ENCODE measurements around the gene ELOVL5. TPM values are rescaled to one million over a fixed set of nuclear protein-coding genes. Genes with fewer than 3 reads are reported as not detected.

ELOVL5 gene
- total RNA-seq, 1 experiment from 2014 or later = 71.7 TPM

- H3K4me3 ChIP-seq = no peak overlapping the region
- no peak overlapping the region for H3K27ac ChIP-seq
- no peaks in the 10 kb centered on the region for H3K9me3 ChIP-seq (replicated peaks)
- no peak for DNase-seq
- no peaks in the 10 kb centered on the region; the same call in 1 of the 2 replicates for H3K36me3 ChIP-seq
- peaks cover 2% of the 10 kb centered on the region; the same call in 1 of the 2 replicates for H3K4me1 ChIP-seq
- no peaks in the 10 kb centered on the region for H3K27me3 ChIP-seq
These were observed 54.1 kb downstream of the ELOVL5 start for GRCh38 chr6:53294611-53295010.

GRCh38 chr6:53294095-53294494, 54.7 kb downstream of the ELOVL5 start:
- Histone ChIP-seq H3K27me3 (no peaks in the 10 kb centered on the region), H3K4me3 (no peak overlapping the region), H3K4me1 (no peaks in the 10 kb centered on the region), H3K27ac (no peak overlapping the region), H3K36me3 (no peaks in the 10 kb centered on the region; the same call in 1 of the 2 replicates), H3K9me3 (replicated peaks) (no peaks in the 10 kb centered on the region)
- DNase-seq = peak; percentile 31 to 57

GRCh38 chr6:53293691-53294090, 55.1 kb downstream of the ELOVL5 start:
- Histone ChIP-seq H3K27me3 (no peaks in the 10 kb centered on the region), H3K27ac (no peak overlapping the region), H3K4me1 (no peaks in the 10 kb centered on the region), H3K4me3 (no peak overlapping the region), H3K36me3 (no peaks in the 10 kb centered on the region; the same call in 1 of the 2 replicates), H3K9me3 (replicated peaks) (no peaks in the 10 kb centered on the region)
- no peak for DNase-seq

GRCh38 chr6:53290537-53291510, 57.9 kb downstream of the ELOVL5 start:
- Histone ChIP-seq H3K9me3 (replicated peaks) (no peaks in the 10 kb centered on the region), H3K27me3 (no peaks in the 10 kb centered on the region), H3K27ac (no peak overlapping the region), H3K4me1 (no peaks in the 10 kb centered on the region), H3K36me3 (no peaks in the 10 kb centered on the region; the same call in 1 of the 2 replicates), H3K4me3 (no peak overlapping the region)
- DNase-seq = no peak

- Histone ChIP-seq H3K9me3 (replicated peaks) (no peaks in the 10 kb centered on the region), H3K27me3 (no peaks in the 10 kb centered on the region), H3K4me1 (no peaks in the 10 kb centered on the region), H3K27ac (no peak overlapping the region), H3K36me3 (no peaks in the 10 kb centered on the region; the same call in 1 of the 2 replicates), H3K4me3 (no peak overlapping the region)
- no peak for DNase-seq
These were observed 61.2 kb downstream of the ELOVL5 start for GRCh38 chr6:53287336-53288225.

- no peaks in the 10 kb centered on the region; the same call in 1 of the 2 replicates for H3K36me3 ChIP-seq
- no peaks in the 10 kb centered on the region for H3K9me3 ChIP-seq (replicated peaks)
- H3K27ac ChIP-seq = no peak overlapping the region
- H3K4me1 ChIP-seq = 0 out of 2 replicates have a peak, but pooled peaks cover 2% of the 10 kb centered on the region
- DNase-seq = no peak
- H3K4me3 ChIP-seq = no peak overlapping the region
- no peaks in the 10 kb centered on the region for H3K27me3 ChIP-seq
These were observed 63.8 kb downstream of the ELOVL5 start for GRCh38 chr6:53284901-53285300.

GRCh38 chr6:53282741-53283140, 66.0 kb downstream of the ELOVL5 start:
- Histone ChIP-seq H3K4me3 (no peak overlapping the region), H3K4me1 (0 out of 2 replicates have a peak, but pooled peaks cover 2% of the 10 kb centered on the region), H3K27me3 (no peaks in the 10 kb centered on the region), H3K27ac (no peak overlapping the region), H3K9me3 (replicated peaks) (no peaks in the 10 kb centered on the region), H3K36me3 (no peaks in the 10 kb centered on the region; the same call in 1 of the 2 replicates)
- no peak for DNase-seq

- DNase-seq = no peak
- Histone ChIP-seq H3K4me3 (no peak overlapping the region), H3K27me3 (no peaks in the 10 kb centered on the region), H3K27ac (no peak overlapping the region), H3K9me3 (replicated peaks) (no peaks in the 10 kb centered on the region), H3K4me1 (0 out of 2 replicates have a peak, but pooled peaks cover 2% of the 10 kb centered on the region), H3K36me3 (no peaks in the 10 kb centered on the region; the same call in 1 of the 2 replicates)
These were observed 66.5 kb downstream of the ELOVL5 start for GRCh38 chr6:53282234-53282633.

GRCh38 chr6:53281518-53282215, 67.1 kb downstream of the ELOVL5 start:
- no peaks in the 10 kb centered on the region for H3K27me3 ChIP-seq
- DNase-seq = no peak
- H3K36me3 ChIP-seq = no peaks in the 10 kb centered on the region; the same call in 1 of the 2 replicates
- no peaks in the 10 kb centered on the region for H3K9me3 ChIP-seq (replicated peaks)
- no peak overlapping the region for H3K4me3 ChIP-seq
- 0 out of 2 replicates have a peak, but pooled peaks cover 2% of the 10 kb centered on the region for H3K4me1 ChIP-seq
- H3K27ac ChIP-seq = no peak overlapping the region

GRCh38 chr6:53280207-53280606, 68.5 kb downstream of the ELOVL5 start:
- H3K4me3 ChIP-seq = no peak overlapping the region
- H3K36me3 ChIP-seq = no peaks in the 10 kb centered on the region; the same call in 1 of the 2 replicates
- no peaks in the 10 kb centered on the region for H3K27me3 ChIP-seq
- no peak overlapping the region for H3K27ac ChIP-seq
- H3K9me3 ChIP-seq (replicated peaks) = no peaks in the 10 kb centered on the region
- 0 out of 2 replicates have a peak, but pooled peaks cover 2% of the 10 kb centered on the region for H3K4me1 ChIP-seq
- no peak for DNase-seq

- no peaks in the 10 kb centered on the region for H3K27me3 ChIP-seq
- H3K9me3 ChIP-seq (replicated peaks) = no peaks in the 10 kb centered on the region
- DNase-seq = no peak
- H3K36me3 ChIP-seq = peaks cover 2% of the 10 kb centered on the region
- H3K4me3 ChIP-seq = no peak overlapping the region
- H3K27ac ChIP-seq = no peak overlapping the region
- H3K4me1 ChIP-seq = 0 out of 2 replicates have a peak, but pooled peaks cover 2% of the 10 kb centered on the region
These were observed 69.5 kb downstream of the ELOVL5 start for GRCh38 chr6:53279293-53279692.

GRCh38 chr6:53273370-53273769, 75.4 kb downstream of the ELOVL5 start:
- Histone ChIP-seq H3K9me3 (replicated peaks) (no peaks in the 10 kb centered on the region), H3K4me1 (peaks cover 10% of the 10 kb centered on the region; the same call in 1 of the 2 replicates), H3K36me3 (peaks cover 18% of the 10 kb centered on the region), H3K27ac (no peak overlapping the region), H3K4me3 (no peak overlapping the region), H3K27me3 (no peaks in the 10 kb centered on the region)
- peak; percentile 46 to 47 for DNase-seq

- H3K4me1 ChIP-seq = peaks cover 10% of the 10 kb centered on the region; the same call in 1 of the 2 replicates
These were observed 78.9 kb downstream of the ELOVL5 start for GRCh38 chr6:53269827-53270226.

More at GRCh38 chr6:53269827-53270226, 78.9 kb downstream of the ELOVL5 start:
- Histone ChIP-seq H3K27me3 (no peaks in the 10 kb centered on the region), H3K9me3 (replicated peaks) (no peaks in the 10 kb centered on the region), H3K27ac (no peak overlapping the region), H3K4me3 (no peak overlapping the region), H3K36me3 (peaks cover 24% of the 10 kb centered on the region)
- DNase-seq = no peak

Measured in SJCRH30 (cell line).